ENCODE measurements around the gene CYTH3. TPM values are rescaled to one million over a fixed set of nuclear protein-coding genes. Genes with fewer than 3 reads are reported as not detected.
A peak's percentile ranks its signal among the peaks of the same experiment; 100 is the strongest.

CYTH3 gene, protein sequence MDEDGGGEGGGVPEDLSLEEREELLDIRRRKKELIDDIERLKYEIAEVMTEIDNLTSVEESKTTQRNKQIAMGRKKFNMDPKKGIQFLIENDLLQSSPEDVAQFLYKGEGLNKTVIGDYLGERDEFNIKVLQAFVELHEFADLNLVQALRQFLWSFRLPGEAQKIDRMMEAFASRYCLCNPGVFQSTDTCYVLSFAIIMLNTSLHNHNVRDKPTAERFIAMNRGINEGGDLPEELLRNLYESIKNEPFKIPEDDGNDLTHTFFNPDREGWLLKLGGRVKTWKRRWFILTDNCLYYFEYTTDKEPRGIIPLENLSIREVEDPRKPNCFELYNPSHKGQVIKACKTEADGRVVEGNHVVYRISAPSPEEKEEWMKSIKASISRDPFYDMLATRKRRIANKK
- total RNA-seq (2016; rRNA removed; fragmentation: Illumina TruSeq; extraction: Trizol), result 2.8 and 3.8 TPM in 2 replicates
- total RNA-seq (2016; cell fraction: cytosol; rRNA removed; fragmentation: Illumina TruSeq; extraction: Trizol; ENCODE audit: low read depth), result 1.0 and 1.1 TPM in 2 replicates
- total RNA-seq (2016; cell fraction: insoluble cytoplasmic fraction; rRNA removed; fragmentation: Illumina TruSeq; extraction: Trizol), result 2.4 and 2.8 TPM in 2 replicates
- total RNA-seq (2016; cell fraction: membrane; rRNA removed; fragmentation: Illumina TruSeq; extraction: Trizol), result 1.7 and 2.4 TPM in 2 replicates
- 3.0 and 3.4 TPM in 2 replicates for total RNA-seq (2016; cell fraction: nucleus; rRNA removed; fragmentation: Illumina TruSeq; extraction: Trizol)
- 3.1 and 4.6 TPM in 2 replicates for polyA plus RNA-seq (2011; rRNA removed)
- 2.6 and 4.2 TPM in 2 replicates for polyA plus RNA-seq (2011; cell fraction: cytosol; rRNA removed)
- 8.7 and 13.2 TPM in 2 replicates for polyA plus RNA-seq (2011; cell fraction: nucleus; rRNA removed)
- 1.8 and 2.2 TPM in 2 replicates for polyA plus RNA-seq (2012)
- 0.34 and 0.46 TPM in 2 replicates for polyA plus RNA-seq (2016; cell fraction: cytosol; fragmentation: Illumina TruSeq; extraction: Trizol; ENCODE audit: low read depth)
- polyA plus RNA-seq (2016; cell fraction: insoluble cytoplasmic fraction; fragmentation: Illumina TruSeq; extraction: Trizol; ENCODE audit: low read depth), result 2.3 and 2.5 TPM in 2 replicates
- 1.4 and 1.8 TPM in 2 replicates for polyA plus RNA-seq (2016; cell fraction: membrane; fragmentation: Illumina TruSeq; extraction: Trizol; ENCODE audit: low read depth)
- 5.6 and 6.5 TPM in 2 replicates for polyA plus RNA-seq (2016; cell fraction: nucleus; fragmentation: Illumina TruSeq; extraction: Trizol; ENCODE audit: insufficient read depth, low read depth)
- 5.8 and 17.9 TPM in 2 replicates for polyA minus RNA-seq (2011; rRNA and poly(A)+ RNA removed; ENCODE audit: low replicate concordance)
- polyA minus RNA-seq (2011; cell fraction: cytosol; rRNA and poly(A)+ RNA removed), result 1.9 and 2.3 TPM in 2 replicates
- polyA minus RNA-seq (2011; cell fraction: nucleus; rRNA and poly(A)+ RNA removed), result 2.4 and 3.0 TPM in 2 replicates
- Bru-seq, nascent RNA, result percentile 43 among the genes with signal in this experiment
- percentile 53 among the genes with signal in this experiment for BruChase-seq, experiment 1, labeled RNA remaining after a 6-hour chase
- BruChase-seq, experiment 2, labeled RNA remaining after a 2-hour chase, result percentile 45 among the genes with signal in this experiment
- long read RNA-seq, experiment 1, result 0 reads
- long read RNA-seq, experiment 2, full-length matches to known transcripts, result 3 of 13 reads
- long read RNA-seq, experiment 2, partial matches to known transcripts, result 0 of 13 reads
- long read RNA-seq, experiment 2, other reads (novel, unspliced or antisense), result 10 of 13 reads

DNA sequence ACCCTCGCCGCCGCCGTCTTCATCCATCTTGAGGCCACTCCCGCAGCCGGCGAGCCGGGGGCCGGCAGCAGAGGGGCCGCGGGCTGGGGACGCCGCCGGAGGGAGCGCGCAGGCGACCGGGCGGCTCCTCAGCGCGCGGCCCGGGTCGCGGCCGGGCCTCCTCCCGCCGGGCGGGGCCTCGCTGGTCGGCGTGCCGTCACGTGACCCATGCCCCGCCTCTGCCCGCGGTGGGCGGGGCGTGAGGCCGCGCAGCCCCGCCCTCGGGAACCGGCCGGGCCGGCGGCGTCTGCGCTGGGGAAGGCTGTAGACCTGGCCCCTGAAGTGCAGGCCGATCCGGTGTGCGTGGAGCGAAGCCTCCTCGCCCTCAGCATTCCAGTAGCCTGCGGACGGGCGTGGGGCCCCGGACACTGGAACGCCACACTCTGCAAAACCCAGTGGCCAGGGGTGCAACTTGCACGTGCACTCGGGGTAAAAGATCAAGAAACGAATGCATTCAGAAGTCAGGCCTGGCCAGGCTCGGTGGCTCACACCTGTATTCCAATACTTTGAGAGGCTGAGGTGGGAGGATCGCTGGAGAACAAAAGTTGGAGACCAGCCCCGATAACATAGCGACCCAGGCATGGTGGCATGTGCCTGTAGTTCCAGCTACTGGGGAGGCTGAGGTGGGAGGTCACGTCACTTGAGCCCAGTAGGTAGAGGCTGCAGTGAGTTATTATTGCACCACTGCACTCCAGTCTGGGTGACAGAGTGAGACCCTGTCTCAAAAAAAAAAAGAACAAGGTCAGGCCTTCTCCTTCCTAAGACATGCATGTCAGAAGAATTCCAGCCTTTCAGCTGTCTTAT lies at the start of gene CYTH3:
TSS of gene CYTH3 (minus strand) at position 144 of the 843 bp plus-strand sequence. CDS start at position 27, 117 bp downstream.
- H3K79me2 ChIP-seq (ENCODE audit: insufficient read depth, low read length), result no peaks in the 10 kb centered on the region
- FAIRE-seq, result no peak
- TF ChIP-seq, protein P1, sequence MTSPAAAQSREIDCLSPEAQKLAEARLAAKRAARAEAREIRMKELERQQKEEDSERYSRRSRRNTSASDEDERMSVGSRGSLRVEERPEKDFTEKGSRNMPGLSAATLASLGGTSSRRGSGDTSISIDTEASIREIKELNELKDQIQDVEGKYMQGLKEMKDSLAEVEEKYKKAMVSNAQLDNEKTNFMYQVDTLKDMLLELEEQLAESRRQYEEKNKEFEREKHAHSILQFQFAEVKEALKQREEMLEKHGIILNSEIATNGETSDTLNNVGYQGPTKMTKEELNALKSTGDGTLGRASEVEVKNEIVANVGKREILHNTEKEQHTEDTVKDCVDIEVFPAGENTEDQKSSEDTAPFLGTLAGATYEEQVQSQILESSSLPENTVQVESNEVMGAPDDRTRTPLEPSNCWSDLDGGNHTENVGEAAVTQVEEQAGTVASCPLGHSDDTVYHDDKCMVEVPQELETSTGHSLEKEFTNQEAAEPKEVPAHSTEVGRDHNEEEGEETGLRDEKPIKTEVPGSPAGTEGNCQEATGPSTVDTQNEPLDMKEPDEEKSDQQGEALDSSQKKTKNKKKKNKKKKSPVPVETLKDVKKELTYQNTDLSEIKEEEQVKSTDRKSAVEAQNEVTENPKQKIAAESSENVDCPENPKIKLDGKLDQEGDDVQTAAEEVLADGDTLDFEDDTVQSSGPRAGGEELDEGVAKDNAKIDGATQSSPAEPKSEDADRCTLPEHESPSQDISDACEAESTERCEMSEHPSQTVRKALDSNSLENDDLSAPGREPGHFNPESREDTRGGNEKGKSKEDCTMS (CRISPR knock-in tag; conservative IDR thresholded peaks at IDR 0.05), result no peak
- TF ChIP-seq TBX3 (IDR thresholded peaks at IDR 0.05; ENCODE audit: borderline replicate concordance) (no peak), ZNF749 (CRISPR knock-in tag; IDR thresholded peaks at IDR 0.05; ENCODE audit: borderline replicate concordance) (no peak), FOSL1 (CRISPR knock-in tag; IDR thresholded peaks at IDR 0.05; ENCODE audit: borderline replicate concordance) (no peak), NFYC (CRISPR knock-in tag; IDR thresholded peaks at IDR 0.05) (no peak), ZNF709 (CRISPR knock-in tag; IDR thresholded peaks at IDR 0.05) (peak; percentile 64; the same call in 1 of the 2 replicates), NONO (IDR thresholded peaks at IDR 0.05) (no peak), NONO (CRISPR knock-in tag; conservative IDR thresholded peaks at IDR 0.05) (no peak)
- TF ChIP-seq, protein P2, sequence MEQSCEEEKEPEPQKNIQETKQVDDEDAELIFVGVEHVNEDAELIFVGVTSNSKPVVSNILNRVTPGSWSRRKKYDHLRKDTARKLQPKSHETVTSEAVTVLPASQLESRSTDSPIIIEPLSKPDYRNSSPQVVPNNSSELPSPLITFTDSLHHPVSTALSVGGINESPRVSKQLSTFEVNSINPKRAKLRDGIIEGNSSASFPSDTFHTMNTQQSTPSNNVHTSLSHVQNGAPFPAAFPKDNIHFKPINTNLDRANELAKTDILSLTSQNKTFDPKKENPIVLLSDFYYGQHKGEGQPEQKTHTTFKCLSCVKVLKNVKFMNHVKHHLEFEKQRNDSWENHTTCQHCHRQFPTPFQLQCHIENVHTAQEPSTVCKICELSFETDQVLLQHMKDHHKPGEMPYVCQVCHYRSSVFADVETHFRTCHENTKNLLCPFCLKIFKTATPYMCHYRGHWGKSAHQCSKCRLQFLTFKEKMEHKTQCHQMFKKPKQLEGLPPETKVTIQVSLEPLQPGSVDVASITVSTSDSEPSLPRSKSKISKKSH (CRISPR knock-in tag; IDR thresholded peaks at IDR 0.05; ENCODE audit: borderline replicate concordance), result 0 out of 2 replicates have a peak, but pooled peaks have one; percentile 47

More for the DNA sequence above, at the start of gene CYTH3:
- in situ Hi-C loops (cut with HindIII; ENCODE audit: extremely low pct_ligation_motif_present, low pct_unique_long_range_greater_than_20kb) (no loop called here), intact Hi-C loops (cut with micrococcal nuclease; ENCODE audit: unreplicated experiment) (loop anchor here (5.0 kb wide), 1 partner anchor 45 kb away; no protein-coding TSS in a partner anchor)
- 0 out of 2 replicates have a peak, but pooled peaks cover 6% of the 10 kb centered on the region for H4K20me1 ChIP-seq (ENCODE audit: insufficient read depth, low read length)
- no peak within 1 kb of the TSS for H3K27ac ChIP-seq (ENCODE audit: extremely low read length, insufficient read depth, low read length)
- H3K4me3 ChIP-seq (replicated peaks in 1 of 3; ENCODE audit: insufficient read depth in 1 of 3, low read depth in 2 of 3, low read length in 3 of 3), result peak within 1 kb of the TSS; percentile 74 to 95 (median 87)
- DNase-seq (ENCODE audit: low spot score), result peak; percentile 43
- no peaks in the 10 kb centered on the region for H3K9me3 ChIP-seq (ENCODE audit: low read length)
- H3K4me2 ChIP-seq (ENCODE audit: low read depth, low read length), result peak within 1 kb of the TSS; percentile 98
- H3K27me3 ChIP-seq (ENCODE audit: control insufficient read depth in 1 of 2, insufficient read depth in 2 of 2, low read length in 2 of 2), result peaks cover 0 to 33% of the 10 kb centered on the region in 2 experiments; a peak in 3 of 5 replicates
- CTCF ChIA-PET (ENCODE audit: low intra/inter-chr PET ratio, low total read pairs), result no interaction called here
- no TSS peak for BruUV-seq (replicated peaks)
- H3K36me3 ChIP-seq (replicated peaks in 1 of 2; ENCODE audit: control insufficient read depth in 1 of 2, insufficient read depth in 2 of 2, low read length in 2 of 2), result no peaks in the 10 kb centered on the region
- peak within 1 kb of the TSS; percentile 47 for H3K9ac ChIP-seq (ENCODE audit: insufficient read depth, low read depth, low read length)
- POLR2A ChIA-PET, result no interaction called here
- peaks cover 31% of the 10 kb centered on the region for H3K4me1 ChIP-seq (ENCODE audit: insufficient read depth, low read length)
- H2AFZ ChIP-seq (ENCODE audit: low read length), result no peak within 1 kb of the TSS
- 13% methylated on average over 18 of the region's 67 CpGs for WGBS (ENCODE audit: low lambda C conversion rate)
- peak; percentile 90 for ATAC-seq
